K562 (cell line): Measurements from ENCODE around the gene CISD2. TPM values are rescaled to one million over a fixed set of nuclear protein-coding genes. Genes with fewer than 3 reads are reported as not detected.

Source experiments
- DDX20 ChIP-seq: fragments of 450-650 bp; IDR thresholded peaks from 2 replicates; pipeline ENCODE4 v1.6.1; 2016; ENCODE audit warnings: missing genetic modification characterization, low read depth, mild to moderate bottlenecking, missing compliant biosample characterization, moderate library complexity
- EHMT2 ChIP-seq: fragments of 450-650 bp; IDR thresholded peaks from 2 replicates; pipeline ENCODE4 v1.6.1; 2018; ENCODE audit warnings: antibody characterized with exemption
- FUS ChIP-seq: fragments of 200-400 bp; formaldehyde crosslinking; optimal IDR thresholded peaks from 2 replicates; pipeline ENCODE3; 2017; ENCODE audit warnings: low read depth, low read length
- JUN ChIP-seq, 2 experiments: sonication (generic) in 1 of 2; formaldehyde crosslinking in 1 of 2; IDR thresholded peaks; 2 replicates each; pipeline versions ENCODE4 v1.6.1 to v1.8.0; 2012 to 2022; ENCODE audit warnings: borderline replicate concordance in 2 of 2, mild to moderate bottlenecking in 2 of 2, improper control_type of control experiment in 1 of 2, low read depth in 1 of 2, low read length in 1 of 2, missing genetic modification reagents in 1 of 2
- KAT7 ChIP-seq: sonication (generic); formaldehyde crosslinking; IDR thresholded peaks from 2 replicates; pipeline ENCODE4 v1.8.0; 2022; ENCODE audit warnings: missing genetic modification reagents, mild to moderate bottlenecking, borderline replicate concordance
- KAT8 ChIP-seq: fragments of 450-650 bp; IDR thresholded peaks from 2 replicates; pipeline ENCODE4 v1.6.1; 2016; ENCODE audit warnings: low read depth, mild to moderate bottlenecking
- KDM1A ChIP-seq, 2 experiments: fragments of 450-650 bp; IDR thresholded peaks; 2 replicates each; pipeline ENCODE4 v1.6.1; 2016; ENCODE audit warnings: mild to moderate bottlenecking in 2 of 2
- MAZ ChIP-seq, 2 experiments: fragments of 450-650 bp in 1 of 2; sonication (generic) in 1 of 2; formaldehyde crosslinking; IDR thresholded peaks in 1 of 2; conservative IDR thresholded peaks in 1 of 2; 2 replicates each; pipeline versions ENCODE4 v1.4.0 to v1.5.0; 2020; ENCODE audit warnings: mild to moderate bottlenecking in 1 of 2, missing genetic modification reagents in 1 of 2
- MCM5 ChIP-seq: fragments of 450-650 bp; IDR thresholded peaks from 2 replicates; pipeline ENCODE4 v1.6.1; 2016; ENCODE audit warnings: low read depth
- NELFE ChIP-seq: IDR thresholded peaks from 2 replicates; pipeline ENCODE4 v1.6.1; 2011; ENCODE audit warnings: mild to moderate bottlenecking; ENCODE audit not compliant: insufficient read depth, insufficient read length
- TAL1 ChIP-seq: fragments of 450-650 bp; IDR thresholded peaks from 2 replicates; pipeline ENCODE4 v1.6.1; 2016; ENCODE audit warnings: mild to moderate bottlenecking
- ZNF146 ChIP-seq: IDR thresholded peaks from one replicate; pipeline ENCODE4 v1.6.1; 2018; ENCODE audit warnings: missing compliant biosample characterization; ENCODE audit not compliant: unreplicated experiment
- ZNF79 ChIP-seq: fragments of 250-450 bp; sonication (Bioruptor Pico); IDR thresholded peaks from 2 replicates; pipeline ENCODE4 v1.4.0; 2020; ENCODE audit warnings: low read depth, mild to moderate bottlenecking, moderate library complexity
- ZZZ3 ChIP-seq: fragments of 450-650 bp; IDR thresholded peaks from 2 replicates; pipeline ENCODE4 v1.6.1; 2016; ENCODE audit warnings: antibody characterized with exemption, mild to moderate bottlenecking, moderate library complexity
- polyA plus RNA-seq, 8 experiments: library from polyadenylated mRNA; depleted of rRNA in 4 of 8; stranded (reverse) in 5 of 8; unstranded in 3 of 8; fragments of >200 nt; fragmentation: Nextera tagmentation in 2 of 8; fragmentation: Illumina TruSeq in 1 of 8; extraction: Ambion mirVana in 2 of 8; extraction: Trizol in 1 of 8; gene quantifications; 2 replicates each; pipeline versions ENCODE4 v1.2.1 to v1.2.3, GENCODE V29; 2011 to 2014; ENCODE audit warnings: inconsistent platforms in 1 of 8, missing spikeins in 1 of 8
- total RNA-seq, 7 experiments: library from RNA; depleted of rRNA in 6 of 7; stranded (reverse); fragments of >200 nt in 6 of 7; fragmentation: Illumina TruSeq in 2 of 7; extraction: Trizol in 2 of 7; gene quantifications; 2 replicates each; pipeline versions ENCODE4 v1.2.1 to v1.2.3, GENCODE V29; 2011 to 2021; ENCODE audit warnings: low replicate concordance in 1 of 7
- TF ChIP-seq, protein P1 (sequence below): fragments of 200-800 bp; sonication (Bioruptor generic); IDR thresholded peaks from 2 replicates; pipeline ENCODE4 v1.6.1; 2017; ENCODE audit warnings: missing genetic modification characterization, missing compliant biosample characterization
- TF ChIP-seq, protein P2 (sequence below): fragments of 450-650 bp; formaldehyde crosslinking; IDR thresholded peaks from 2 replicates; pipeline ENCODE4 v1.4.0; 2020; ENCODE audit warnings: mild to moderate bottlenecking, moderate library complexity
- TF ChIP-seq, protein P3 (sequence below), 3 experiments: fragments of 200-800 bp in 1 of 3; sonication (Bioruptor generic) in 1 of 3; sonication (generic) in 1 of 3; formaldehyde crosslinking in 1 of 3; IDR thresholded peaks; 2 replicates each; pipeline versions ENCODE4 v1.6.1 to v1.8.0; 2016 to 2022; ENCODE audit warnings: mild to moderate bottlenecking in 2 of 3, missing compliant biosample characterization in 2 of 3, missing genetic modification characterization in 2 of 3, missing genetic modification reagents in 1 of 3
- TF ChIP-seq, protein P4 (sequence below): sonication (generic); formaldehyde crosslinking; IDR thresholded peaks from 2 replicates; pipeline ENCODE4 v1.8.0; 2022; ENCODE audit warnings: missing genetic modification reagents, mild to moderate bottlenecking, moderate library complexity, borderline replicate concordance
- TF ChIP-seq, protein P5 (sequence below): sonication (generic); formaldehyde crosslinking; IDR thresholded peaks from 2 replicates; pipeline ENCODE4 v1.5.0; 2020; ENCODE audit warnings: missing genetic modification reagents
- TF ChIP-seq, protein P6 (sequence below): fragments of 250-450 bp; sonication (Bioruptor Pico); IDR thresholded peaks from 2 replicates; pipeline ENCODE4 v1.8.0; 2022; ENCODE audit warnings: inconsistent platforms

CISD2 gene
- total and polyA plus RNA-seq, 9 of the 15 experiments (the other 6 are each of a cell fraction or from before 2014, with no cell fraction given): 37.8 to 91.4 (median 59.8) TPM

DNA sequence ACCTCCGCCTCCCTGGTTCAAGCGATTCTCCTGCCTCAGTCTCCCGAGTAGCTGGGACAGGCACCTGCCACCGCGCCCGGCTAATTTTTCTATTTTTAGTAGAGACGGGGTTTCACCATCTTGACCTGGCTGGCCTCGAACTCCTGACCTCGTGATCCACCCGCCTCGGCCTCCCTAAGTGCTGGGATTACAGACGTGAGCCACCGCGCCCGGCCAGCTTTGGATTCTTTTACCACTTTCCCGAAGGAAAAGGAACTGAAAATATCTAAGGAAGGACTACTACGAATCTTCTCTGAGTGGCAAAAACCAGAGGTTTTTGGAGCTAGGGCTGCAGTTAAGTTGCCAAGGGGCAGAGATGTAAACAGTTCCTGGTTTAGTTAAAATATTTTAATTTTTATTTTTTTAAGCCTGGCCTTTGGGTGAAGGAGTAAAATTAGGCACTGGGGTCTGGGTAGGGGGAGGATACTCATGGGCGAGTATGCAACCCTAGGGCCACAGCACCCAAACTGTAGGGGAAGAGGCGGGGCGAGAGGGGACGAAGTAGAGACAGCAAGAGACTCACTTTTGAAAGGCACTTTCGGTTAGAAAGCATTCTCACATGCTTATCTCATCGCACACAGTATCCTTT, 525 bp upstream of the CISD2 start (continued):
- no peak for TF ChIP-seq TAL1
- 0 out of 4 replicates have a peak, but pooled peaks of 1 of the 2 experiments have one; percentile 12 for TF ChIP-seq KDM1A (IDR thresholded peaks at IDR 0.05)
- no peak for TF ChIP-seq EHMT2
- TF ChIP-seq ZZZ3: 0 out of 2 replicates have a peak, but pooled peaks have one; percentile 42
- TF ChIP-seq, protein P1, sequence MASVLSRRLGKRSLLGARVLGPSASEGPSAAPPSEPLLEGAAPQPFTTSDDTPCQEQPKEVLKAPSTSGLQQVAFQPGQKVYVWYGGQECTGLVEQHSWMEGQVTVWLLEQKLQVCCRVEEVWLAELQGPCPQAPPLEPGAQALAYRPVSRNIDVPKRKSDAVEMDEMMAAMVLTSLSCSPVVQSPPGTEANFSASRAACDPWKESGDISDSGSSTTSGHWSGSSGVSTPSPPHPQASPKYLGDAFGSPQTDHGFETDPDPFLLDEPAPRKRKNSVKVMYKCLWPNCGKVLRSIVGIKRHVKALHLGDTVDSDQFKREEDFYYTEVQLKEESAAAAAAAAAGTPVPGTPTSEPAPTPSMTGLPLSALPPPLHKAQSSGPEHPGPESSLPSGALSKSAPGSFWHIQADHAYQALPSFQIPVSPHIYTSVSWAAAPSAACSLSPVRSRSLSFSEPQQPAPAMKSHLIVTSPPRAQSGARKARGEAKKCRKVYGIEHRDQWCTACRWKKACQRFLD (CRISPR knock-in tag): 0 out of 2 replicates have a peak, but pooled peaks have one; percentile 55
- TF ChIP-seq, protein P2, sequence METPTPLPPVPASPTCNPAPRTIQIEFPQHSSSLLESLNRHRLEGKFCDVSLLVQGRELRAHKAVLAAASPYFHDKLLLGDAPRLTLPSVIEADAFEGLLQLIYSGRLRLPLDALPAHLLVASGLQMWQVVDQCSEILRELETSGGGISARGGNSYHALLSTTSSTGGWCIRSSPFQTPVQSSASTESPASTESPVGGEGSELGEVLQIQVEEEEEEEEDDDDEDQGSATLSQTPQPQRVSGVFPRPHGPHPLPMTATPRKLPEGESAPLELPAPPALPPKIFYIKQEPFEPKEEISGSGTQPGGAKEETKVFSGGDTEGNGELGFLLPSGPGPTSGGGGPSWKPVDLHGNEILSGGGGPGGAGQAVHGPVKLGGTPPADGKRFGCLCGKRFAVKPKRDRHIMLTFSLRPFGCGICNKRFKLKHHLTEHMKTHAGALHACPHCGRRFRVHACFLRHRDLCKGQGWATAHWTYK (CRISPR knock-in tag): no peak
- no peak for TF ChIP-seq ZNF79
- no peak for TF ChIP-seq ZNF146
- no peak for TF ChIP-seq DDX20 (tag)
- TF ChIP-seq, protein P3, sequence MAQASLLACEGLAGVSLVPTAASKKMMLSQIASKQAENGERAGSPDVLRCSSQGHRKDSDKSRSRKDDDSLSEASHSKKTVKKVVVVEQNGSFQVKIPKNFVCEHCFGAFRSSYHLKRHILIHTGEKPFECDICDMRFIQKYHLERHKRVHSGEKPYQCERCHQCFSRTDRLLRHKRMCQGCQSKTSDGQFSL (CRISPR knock-in tag; IDR thresholded peaks at IDR 0.05): no peak
- TF ChIP-seq, protein P3 (tag; IDR thresholded peaks at IDR 0.05): no peak
- TF ChIP-seq MCM5: no peak
- TF ChIP-seq MAZ (CRISPR knock-in tag; conservative IDR thresholded peaks at IDR 0.05 in 1 of 2, IDR thresholded peaks at IDR 0.05 in 1 of 2): no peak
- TF ChIP-seq, protein P4, sequence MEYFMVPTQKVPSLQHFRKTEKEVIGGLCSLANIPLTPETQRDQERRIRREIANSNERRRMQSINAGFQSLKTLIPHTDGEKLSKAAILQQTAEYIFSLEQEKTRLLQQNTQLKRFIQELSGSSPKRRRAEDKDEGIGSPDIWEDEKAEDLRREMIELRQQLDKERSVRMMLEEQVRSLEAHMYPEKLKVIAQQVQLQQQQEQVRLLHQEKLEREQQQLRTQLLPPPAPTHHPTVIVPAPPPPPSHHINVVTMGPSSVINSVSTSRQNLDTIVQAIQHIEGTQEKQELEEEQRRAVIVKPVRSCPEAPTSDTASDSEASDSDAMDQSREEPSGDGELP: no peak
- TF ChIP-seq FUS: no peak
- no peak for TF ChIP-seq JUN (IDR thresholded peaks at IDR 0.05; ENCODE audit: borderline replicate concordance, low read depth, low read length)
- no peak for TF ChIP-seq JUN (CRISPR knock-in tag; IDR thresholded peaks at IDR 0.05; ENCODE audit: borderline replicate concordance)
- TF ChIP-seq, protein P5, sequence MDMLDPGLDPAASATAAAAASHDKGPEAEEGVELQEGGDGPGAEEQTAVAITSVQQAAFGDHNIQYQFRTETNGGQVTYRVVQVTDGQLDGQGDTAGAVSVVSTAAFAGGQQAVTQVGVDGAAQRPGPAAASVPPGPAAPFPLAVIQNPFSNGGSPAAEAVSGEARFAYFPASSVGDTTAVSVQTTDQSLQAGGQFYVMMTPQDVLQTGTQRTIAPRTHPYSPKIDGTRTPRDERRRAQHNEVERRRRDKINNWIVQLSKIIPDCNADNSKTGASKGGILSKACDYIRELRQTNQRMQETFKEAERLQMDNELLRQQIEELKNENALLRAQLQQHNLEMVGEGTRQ (CRISPR knock-in tag): no peak
- TF ChIP-seq, protein P6, sequence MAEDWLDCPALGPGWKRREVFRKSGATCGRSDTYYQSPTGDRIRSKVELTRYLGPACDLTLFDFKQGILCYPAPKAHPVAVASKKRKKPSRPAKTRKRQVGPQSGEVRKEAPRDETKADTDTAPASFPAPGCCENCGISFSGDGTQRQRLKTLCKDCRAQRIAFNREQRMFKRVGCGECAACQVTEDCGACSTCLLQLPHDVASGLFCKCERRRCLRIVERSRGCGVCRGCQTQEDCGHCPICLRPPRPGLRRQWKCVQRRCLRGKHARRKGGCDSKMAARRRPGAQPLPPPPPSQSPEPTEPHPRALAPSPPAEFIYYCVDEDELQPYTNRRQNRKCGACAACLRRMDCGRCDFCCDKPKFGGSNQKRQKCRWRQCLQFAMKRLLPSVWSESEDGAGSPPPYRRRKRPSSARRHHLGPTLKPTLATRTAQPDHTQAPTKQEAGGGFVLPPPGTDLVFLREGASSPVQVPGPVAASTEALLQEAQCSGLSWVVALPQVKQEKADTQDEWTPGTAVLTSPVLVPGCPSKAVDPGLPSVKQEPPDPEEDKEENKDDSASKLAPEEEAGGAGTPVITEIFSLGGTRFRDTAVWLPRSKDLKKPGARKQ (CRISPR knock-in tag): no peak
- TF ChIP-seq KAT8: no peak
- no peak for TF ChIP-seq NELFE
- TF ChIP-seq KAT7: 0 out of 2 replicates have a peak, but pooled peaks have one; percentile 22
